Measurements from ENCODE around the gene NFATC2. TPM values are rescaled to one million over a fixed set of nuclear protein-coding genes. Genes with fewer than 3 reads are reported as not detected.

NFATC2 gene
- total RNA-seq: under 1 TPM; under 0.01 to 0.33 TPM

DNA sequence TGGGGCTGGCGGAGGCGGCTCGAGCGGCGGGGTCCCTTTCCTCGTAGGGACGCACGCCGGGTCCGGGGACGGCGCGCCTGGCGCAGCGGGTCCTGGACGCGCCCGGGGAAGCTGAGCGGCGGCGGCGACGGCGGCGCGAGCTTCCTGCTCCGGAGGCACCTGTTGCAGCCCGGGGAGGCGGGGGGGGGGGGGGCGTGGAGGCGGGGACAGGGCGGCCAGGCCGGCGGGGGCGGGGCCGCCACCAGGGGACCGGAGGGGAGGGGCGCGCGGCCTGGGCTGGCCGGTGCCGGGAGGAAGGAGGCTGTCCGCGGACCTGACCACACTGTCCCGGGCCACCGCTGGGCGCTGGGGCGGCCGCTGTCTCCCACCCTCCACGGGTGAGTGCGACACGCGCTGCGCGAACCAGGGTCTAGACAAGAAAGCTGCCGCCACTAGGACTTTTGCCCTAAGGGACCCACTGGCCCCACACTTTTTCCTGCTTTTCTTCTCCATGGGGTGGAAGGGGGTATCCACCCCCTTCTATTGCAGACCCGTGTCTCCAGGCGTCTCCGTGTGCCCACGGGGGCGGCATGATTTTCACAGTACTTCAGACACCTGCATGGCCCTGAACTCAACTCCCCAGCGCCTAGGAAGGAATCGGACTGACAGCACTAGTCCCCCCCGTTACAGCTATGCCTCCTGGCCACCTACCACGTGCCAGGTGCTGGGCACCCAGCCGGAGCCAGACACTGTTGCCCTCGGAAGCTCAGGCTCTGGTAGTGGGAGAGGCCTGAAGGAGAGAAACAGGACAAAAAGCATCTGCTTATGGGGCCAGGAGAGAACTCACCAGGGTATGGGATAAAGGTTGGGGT, at the start of gene NFATC2:
TSS of gene NFATC2 (minus strand) at position 149 of the 851 bp plus-strand sequence. CDS start 220 bp downstream, outside the sequence.

Small RNAs within 50 kb of the gene (small RNA-seq; reads per million reads assigned to genes)
- 0 reads per million in 2 donors for gene MIR3194

Other genes with a start within 250 kb of the NFATC2 start
- 1 to 10 TPM; 8.9 to 9.7 TPM for gene ATP9A, start 225.7 kb upstream of the NFATC2 start, total RNA-seq

All from melanocyte of skin (primary cell).